Measurements from ENCODE around the gene TNFSF10.
"Not testable (repeated sequence)": the region's sequence is repeated elsewhere in the genome, so short reads cannot be mapped to it uniquely, and the experiment has no call there.

The TNFSF10 gene

GRCh38 chr3:172543884-172544283, 20.7 kb upstream of the TNFSF10 start:
- DNase-seq = no peak

- DNase-seq = no peak
These were observed 20.2 kb upstream of the TNFSF10 start for GRCh38 chr3:172543419-172543818.

GRCh38 chr3:172542999-172543398, 19.8 kb upstream of the TNFSF10 start:
- no peak for DNase-seq

GRCh38 chr3:172541945-172542488, 18.8 kb upstream of the TNFSF10 start:
- no peak for DNase-seq

- no peak for DNase-seq
These were observed 16.8 kb upstream of the TNFSF10 start for GRCh38 chr3:172540049-172540448.

- no peak for DNase-seq
These were observed 16.0 kb upstream of the TNFSF10 start for GRCh38 chr3:172539273-172539672.

GRCh38 chr3:172538368-172539151, 15.3 kb upstream of the TNFSF10 start:
- no peak for DNase-seq

- no peak for DNase-seq
These were observed 14.4 kb upstream of the TNFSF10 start for GRCh38 chr3:172537507-172538158.

- DNase-seq = no peak
These were observed 13.8 kb upstream of the TNFSF10 start for GRCh38 chr3:172536993-172537419.

- DNase-seq = peak in 1 of 3 experiments; percentile 15
These were observed 13.3 kb upstream of the TNFSF10 start for GRCh38 chr3:172536505-172536904.

- DNase-seq = no peak
These were observed 7.3 kb upstream of the TNFSF10 start for GRCh38 chr3:172530566-172530965.

GRCh38 chr3:172530101-172530561, 6.9 kb upstream of the TNFSF10 start:
- DNase-seq = no peak

GRCh38 chr3:172528677-172529076, 5.4 kb upstream of the TNFSF10 start:
- no peak for DNase-seq

- no peak for DNase-seq
These were observed 4.1 kb upstream of the TNFSF10 start for GRCh38 chr3:172527306-172527705.

GRCh38 chr3:172525116-172525613, 1.9 kb upstream of the TNFSF10 start:
- no peak for DNase-seq

- DNase-seq = no peak
These were observed 1.4 kb upstream of the TNFSF10 start for GRCh38 chr3:172524611-172525010.

- not testable (repeated sequence) for DNase-seq
These were observed 1.1 kb downstream of the TNFSF10 start for GRCh38 chr3:172521837-172522726.

- no peak for DNase-seq
These were observed 2.9 kb downstream of the TNFSF10 start for GRCh38 chr3:172520301-172520831.

- DNase-seq = no peak
These were observed 3.5 kb downstream of the TNFSF10 start for GRCh38 chr3:172519740-172520139.

GRCh38 chr3:172518929-172519640, 4.1 kb downstream of the TNFSF10 start:
- no peak for DNase-seq

- DNase-seq = no peak
These were observed 5.3 kb downstream of the TNFSF10 start for GRCh38 chr3:172517859-172518466.
